ENCODE results near the gene MC1R.

The MC1R gene

GRCh38 chr16:89897204-89897603 is 21.5 kb upstream of the MC1R start:
- DNase-seq (ENCODE audit: low spot score) = no peak

- DNase-seq (ENCODE audit: low spot score) = no peak
Measured at GRCh38 chr16:89898201-89898967, 20.3 kb upstream of the MC1R start.

- DNase-seq (ENCODE audit: low spot score) = no peak
Measured at GRCh38 chr16:89899879-89900481, 18.7 kb upstream of the MC1R start.

DNA sequence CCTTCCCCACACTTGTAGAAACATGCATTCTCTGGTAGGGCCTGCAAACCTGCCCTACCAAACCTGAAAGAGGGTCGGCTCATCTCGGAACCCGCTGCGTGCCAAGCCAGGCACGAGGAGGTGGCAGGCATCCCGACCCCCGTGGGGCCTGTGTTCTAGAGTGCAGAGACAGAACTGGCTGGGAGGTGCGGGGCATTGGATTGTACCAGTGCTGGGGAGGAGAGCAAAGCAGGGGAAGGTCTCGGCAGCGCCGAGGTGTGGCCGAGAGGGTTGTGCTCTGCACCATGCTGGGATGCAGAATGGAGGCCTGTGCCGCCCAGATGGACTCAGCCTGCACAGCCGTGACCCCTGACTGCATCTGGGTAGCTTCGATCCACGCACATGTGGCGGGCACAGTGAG is 17.8 kb upstream of the MC1R start:
- DNase-seq (ENCODE audit: low spot score) = no peak

DNA sequence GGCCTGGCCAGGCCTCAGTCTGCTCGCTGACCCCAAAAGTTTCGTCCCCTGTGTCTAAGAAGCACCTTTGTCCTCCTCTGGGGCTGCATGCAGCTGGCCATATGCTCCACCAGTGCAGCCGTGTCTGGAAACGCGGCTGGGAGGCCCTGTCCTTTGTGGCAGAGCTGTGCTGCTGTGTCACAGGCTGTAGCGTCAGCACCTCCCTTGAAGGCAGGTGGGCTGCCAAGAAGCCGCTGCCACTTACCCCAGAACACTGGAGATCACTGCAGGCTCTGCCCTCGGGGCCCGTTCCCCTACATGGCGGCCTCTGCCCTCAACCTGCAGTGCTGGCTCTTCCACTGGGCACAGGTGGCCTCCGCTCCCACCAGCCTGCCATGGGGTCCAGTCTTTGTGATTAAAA is 15.7 kb upstream of the MC1R start:
- no peak for DNase-seq (ENCODE audit: low spot score)

GRCh38 chr16:89903908-89904515 is 14.7 kb upstream of the MC1R start:
- DNase-seq (ENCODE audit: low spot score) = no peak

DNA sequence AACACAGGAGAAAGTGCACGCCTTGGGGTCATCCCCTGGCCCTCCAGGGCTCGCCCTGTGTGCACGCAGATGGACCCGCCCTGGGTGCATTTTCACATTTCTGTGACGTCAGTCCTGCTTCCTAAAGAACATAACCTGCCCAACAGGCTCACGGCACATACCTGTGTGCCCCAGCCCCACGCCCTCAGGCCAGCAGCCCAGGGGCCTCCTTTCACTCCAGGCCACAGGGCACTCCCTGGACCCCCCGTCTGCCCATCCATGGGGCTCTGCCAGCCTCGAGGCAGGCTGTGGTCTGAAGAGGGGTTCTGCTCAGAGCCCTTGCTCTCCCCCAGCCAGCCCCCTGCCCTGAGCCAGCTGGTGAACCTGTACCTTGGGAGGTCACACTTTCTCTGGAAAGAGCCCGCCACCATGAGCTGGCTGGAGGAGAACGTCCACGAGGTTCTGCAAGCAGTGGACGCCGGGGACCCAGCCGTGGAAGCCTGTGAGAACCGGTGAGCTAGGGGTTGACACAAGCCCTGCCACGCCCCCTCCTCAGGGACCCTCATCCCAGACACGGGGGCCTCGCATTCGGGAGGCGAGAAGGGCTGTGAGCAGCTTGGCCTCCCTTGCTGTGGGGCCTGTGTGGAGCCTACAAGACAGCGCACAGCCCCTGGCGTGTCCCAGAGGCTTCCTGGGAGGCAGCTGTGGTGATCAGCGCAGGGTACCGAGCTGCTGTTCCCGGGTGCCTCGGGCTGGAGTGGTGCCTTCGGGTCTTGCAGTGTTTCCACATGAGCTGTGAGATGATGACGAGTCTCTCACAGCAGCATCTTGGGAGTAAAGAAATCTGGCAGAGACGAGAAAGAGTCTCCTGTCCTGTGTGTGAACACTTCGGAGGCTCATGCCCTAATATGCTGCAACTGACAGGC is 13.8 kb upstream of the MC1R start:
- no peak for DNase-seq (ENCODE audit: low spot score)

DNA sequence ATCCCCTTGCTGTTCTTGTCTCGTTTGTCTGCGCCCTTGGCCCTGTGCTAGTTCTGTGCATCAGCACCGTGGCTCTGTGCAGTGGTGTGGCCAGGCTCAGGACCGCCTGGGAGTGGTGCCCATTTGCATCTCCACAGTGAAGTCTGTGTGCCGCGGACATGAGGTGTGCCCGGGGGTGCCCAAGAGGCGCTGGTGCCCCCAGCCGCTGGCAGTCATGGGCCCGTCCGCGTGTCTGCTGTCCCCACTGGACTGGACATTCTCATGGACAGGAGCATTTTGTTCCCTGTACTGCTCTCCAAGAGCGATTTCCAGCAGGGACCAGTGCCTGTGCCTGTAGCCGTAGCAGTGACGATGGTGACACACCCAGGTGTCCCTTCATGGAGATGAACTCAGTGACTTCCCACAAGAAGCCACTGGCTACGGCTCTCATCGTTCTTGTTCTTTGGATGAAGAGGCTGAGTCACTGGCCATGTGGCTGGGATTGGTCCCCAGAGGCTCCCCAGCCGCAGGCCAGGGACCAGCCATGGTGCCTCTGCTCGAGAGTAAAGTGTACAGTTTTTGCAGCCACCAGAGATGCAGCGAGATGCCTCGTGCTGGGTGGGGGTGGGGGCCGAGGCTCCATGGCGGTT is 13.0 kb upstream of the MC1R start:
- DNase-seq (ENCODE audit: low spot score) = no peak

GRCh38 chr16:89906140-89907025 is 12.3 kb upstream of the MC1R start:
- DNase-seq (ENCODE audit: low spot score) = no peak

DNA sequence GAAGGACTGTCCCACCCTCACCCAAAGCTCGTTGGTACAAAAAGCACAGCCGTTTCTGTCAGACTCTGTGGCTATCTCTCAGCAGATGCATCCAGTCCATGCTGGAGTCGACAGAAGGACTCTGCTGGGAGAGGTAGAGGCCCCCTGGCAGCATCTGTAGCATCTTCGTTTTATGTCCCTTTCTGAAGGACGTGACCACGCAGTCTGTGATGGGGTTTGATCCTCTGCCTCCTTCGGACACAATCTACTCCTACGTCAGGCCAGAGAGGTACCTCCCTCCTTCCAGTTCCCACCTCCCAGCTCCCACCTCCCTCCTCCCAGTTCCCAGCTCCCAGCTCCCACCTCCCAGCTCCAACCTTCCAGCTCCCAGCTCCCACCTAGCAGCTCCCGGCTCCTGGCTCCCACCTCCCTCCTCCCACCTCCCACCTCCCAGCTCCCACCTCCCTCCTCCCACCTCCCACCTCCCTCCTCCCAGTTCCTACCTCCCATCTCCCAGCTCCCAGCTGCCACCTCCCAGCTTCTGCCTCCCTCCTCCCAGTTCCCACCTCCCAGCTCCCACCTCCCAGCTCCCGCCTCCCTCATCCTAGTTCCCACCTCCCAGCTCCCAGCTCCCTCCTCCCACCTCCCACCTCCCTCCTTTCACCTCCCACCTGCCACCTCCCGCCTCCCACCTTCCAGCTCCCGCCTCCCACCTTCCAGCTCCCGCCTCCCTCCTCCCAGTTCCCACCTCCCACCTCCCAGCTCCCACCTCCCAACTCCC is 11.4 kb upstream of the MC1R start:
- no peak for DNase-seq (ENCODE audit: low spot score)

DNA sequence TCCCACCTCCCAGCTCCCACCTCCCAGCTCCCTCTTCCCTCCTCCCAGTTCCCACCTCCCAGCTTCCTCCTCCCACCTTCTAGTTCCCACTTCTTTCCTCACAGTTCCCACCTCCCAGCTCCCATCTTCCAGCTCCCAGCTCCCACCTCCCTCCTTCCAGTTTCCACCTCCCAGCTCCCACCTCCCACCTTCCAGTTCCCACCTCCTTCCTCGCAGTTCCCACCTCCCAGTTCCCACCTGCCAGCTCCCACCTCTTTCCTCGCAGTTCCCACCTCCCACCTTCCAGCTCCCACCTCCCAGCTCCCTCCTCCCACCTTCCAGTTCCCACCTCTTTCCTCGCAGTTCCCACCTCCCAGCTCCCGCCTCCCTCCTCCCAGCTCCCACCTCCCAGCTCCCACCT is 10.4 kb upstream of the MC1R start:
- DNase-seq (ENCODE audit: low spot score) = no peak

GRCh38 chr16:89909777-89910716 is 8.6 kb upstream of the MC1R start:
- peak; percentile 98 for DNase-seq (ENCODE audit: low spot score)

GRCh38 chr16:89910717-89911354 is 7.8 kb upstream of the MC1R start:
- no peak for DNase-seq (ENCODE audit: low spot score)

DNA sequence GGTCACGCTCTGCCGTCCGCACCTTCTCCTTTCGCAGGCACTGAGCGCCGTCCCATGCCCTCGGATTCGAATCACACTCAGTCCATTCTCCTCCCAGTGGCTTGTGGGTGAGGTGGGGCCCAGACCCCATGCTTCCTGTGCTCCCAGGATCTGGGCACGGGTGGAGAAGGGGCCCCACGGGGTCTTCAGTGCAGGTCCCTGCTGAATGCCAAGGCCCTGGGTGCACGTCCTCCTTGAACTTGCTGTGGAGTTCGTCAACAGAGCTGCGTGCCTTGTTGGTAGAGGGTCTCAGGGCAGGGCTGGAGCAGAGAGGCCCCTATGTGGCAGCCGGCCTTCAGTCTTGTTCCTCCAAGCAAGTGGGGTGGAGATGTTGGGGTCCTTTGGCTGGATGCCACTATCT is 7.3 kb upstream of the MC1R start:
- DNase-seq (ENCODE audit: low spot score) = no peak

GRCh38 chr16:89912143-89912542 is 6.5 kb upstream of the MC1R start:
- no peak for DNase-seq (ENCODE audit: low spot score)

- DNase-seq (ENCODE audit: low spot score) = no peak
Measured at GRCh38 chr16:89912627-89913026, 6.0 kb upstream of the MC1R start.

DNA sequence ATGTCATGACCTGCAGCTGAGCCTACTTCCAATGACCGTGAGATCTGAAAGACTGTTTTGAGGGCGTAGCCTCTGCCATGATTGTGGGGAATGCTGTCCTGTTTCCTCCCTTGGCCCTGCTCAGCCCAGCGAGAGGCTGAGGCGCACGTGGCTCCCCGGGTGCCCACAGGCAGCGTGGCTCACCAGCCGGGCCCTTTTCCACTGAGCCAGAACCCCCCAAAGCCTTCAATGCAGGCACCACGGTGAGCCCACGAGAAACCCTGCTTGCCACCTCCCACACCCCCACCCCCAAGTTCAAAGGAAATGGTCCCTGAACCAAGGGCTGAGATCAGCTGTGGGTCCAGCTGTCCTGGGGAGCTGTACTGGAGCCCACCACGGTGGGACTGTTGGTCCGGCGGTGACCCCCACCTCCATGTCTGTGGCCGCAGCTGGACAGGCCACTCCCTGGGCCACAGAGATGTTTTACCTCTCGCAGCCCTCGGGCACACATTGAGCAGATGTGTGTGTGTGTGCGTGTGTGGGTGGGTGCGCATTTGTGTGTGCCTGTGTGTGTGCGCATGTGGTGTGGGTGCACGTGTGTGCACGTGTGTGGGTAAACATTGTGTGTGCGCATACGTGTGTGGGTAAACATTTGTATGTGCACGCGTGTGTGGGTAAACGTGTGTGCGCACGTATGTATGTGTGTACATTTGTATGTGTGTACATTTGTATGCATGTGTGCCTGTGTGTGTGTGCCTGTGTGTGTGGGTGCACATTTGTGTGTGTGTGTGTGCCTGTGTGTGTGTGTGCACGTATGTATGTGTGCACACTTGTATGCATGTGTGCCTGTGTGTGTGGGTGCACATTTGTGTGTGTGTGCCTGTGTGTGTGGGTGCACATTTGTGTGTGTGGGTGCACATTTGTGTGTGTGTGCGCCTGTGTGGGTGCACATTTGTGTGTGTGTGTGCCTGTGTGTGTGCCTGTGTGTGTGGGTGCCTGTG is 5.0 kb upstream of the MC1R start:
- DNase-seq (ENCODE audit: low spot score) = no peak
